Measurements from ENCODE around the gene CLSTN2. TPM values are rescaled to one million over a fixed set of nuclear protein-coding genes. Genes with fewer than 3 reads are reported as not detected.

CLSTN2 gene
- total and polyA plus RNA-seq, 2 of the 4 experiments (the other 2 are of a cell fraction) = under 0.01 to 0.07 TPM

GRCh38 chr3:140461250-140461649, 526.3 kb downstream of the CLSTN2 start:
- no peak overlapping the region for H3K27ac ChIP-seq (ENCODE audit: insufficient read depth, low read length)
- no peak overlapping the region for H3K14ac ChIP-seq (replicated peaks; ENCODE audit: low read depth, low read length)
- no peak overlapping the region for H2BK15ac ChIP-seq (ENCODE audit: low read depth, low read length)
- no peaks in the 10 kb centered on the region for H3K9me3 ChIP-seq (ENCODE audit: control insufficient read depth, insufficient read depth, low read length)
- H3K23ac ChIP-seq (ENCODE audit: low read depth, low read length) = no peak overlapping the region
- H3K79me1 ChIP-seq (ENCODE audit: low read depth in 1 of 2, low read length in 2 of 2) = no peaks in the 10 kb centered on the region
- H3K18ac ChIP-seq (ENCODE audit: low read depth, low read length) = no peak overlapping the region
- no peaks in the 10 kb centered on the region for H4K20me1 ChIP-seq (ENCODE audit: insufficient read depth, low read length)
- no peak overlapping the region for H2BK5ac ChIP-seq (ENCODE audit: low read depth, low read length, poor library complexity, severe bottlenecking)
- no TSS peak for BruUV-seq (replicated peaks)
- no peak overlapping the region for H3K4ac ChIP-seq (ENCODE audit: low read depth, low read length)
- no peak for TF ChIP-seq NFE2L2 (IDR thresholded peaks at IDR 0.05; ENCODE audit: low read depth, low read length)
- no peak for TF ChIP-seq SMC3 (IDR thresholded peaks at IDR 0.05; ENCODE audit: low read depth, low read length)
- TF ChIP-seq CEBPB (IDR thresholded peaks at IDR 0.05; ENCODE audit: low read depth, low read length) = no peak
- no peak for TF ChIP-seq MAFK (IDR thresholded peaks at IDR 0.05; ENCODE audit: low read depth, low read length)
- no peak for TF ChIP-seq USF2 (IDR thresholded peaks at IDR 0.05; ENCODE audit: low read depth, low read length)
- TF ChIP-seq RFX5 (IDR thresholded peaks at IDR 0.05; ENCODE audit: low read depth, low read length) = no peak
- no peak for TF ChIP-seq CHD1 (IDR thresholded peaks at IDR 0.05; ENCODE audit: low read depth, low read length)
- no peak for TF ChIP-seq POLR2A (IDR thresholded peaks at IDR 0.05; ENCODE audit: low read depth, low read length)
- no peak overlapping the region for H4K8ac ChIP-seq (ENCODE audit: low read depth in 2 of 2, low read length in 2 of 2)
- H4K5ac ChIP-seq (ENCODE audit: low read depth, low read length) = no peak overlapping the region
- ChIA-PET CTCF (no interaction called here), POLR2A (ENCODE audit: unreplicated experiment) (no interaction called here)
- no peak overlapping the region for H3K4me3 ChIP-seq (ENCODE audit: insufficient read depth, low read depth, low read length)
- no peak overlapping the region for H2AFZ ChIP-seq (replicated peaks; ENCODE audit: low read length, poor library complexity)
- no peaks in the 10 kb centered on the region for H3K27me3 ChIP-seq (ENCODE audit: control insufficient read depth, insufficient read depth, low read length)
- intact Hi-C loops (cut with micrococcal nuclease) = no loop called here
- no peak for DNase-seq
- WGBS, 2 experiments (ENCODE audit: extremely low coverage in 2 of 2, insufficient read length in 1 of 2) = no CpG with 5 or more reads among the region's 3 CpGs
- no peak for ATAC-seq (ENCODE audit: low read depth)
- no peak overlapping the region for H2BK120ac ChIP-seq (ENCODE audit: low read depth, low read length)
- no peak overlapping the region for H4K91ac ChIP-seq (ENCODE audit: insufficient read depth, low read depth, low read length)
- no peaks in the 10 kb centered on the region for H3K4me1 ChIP-seq (ENCODE audit: control insufficient read depth, insufficient read depth, low read length)
- H3K9me1 ChIP-seq (ENCODE audit: insufficient read depth, low read length) = no peaks in the 10 kb centered on the region
- no peak overlapping the region for H3K9ac ChIP-seq (ENCODE audit: low read depth, low read length)
- H3K36me3 ChIP-seq (ENCODE audit: control insufficient read depth, insufficient read depth, low read length) = no peaks in the 10 kb centered on the region
- no peak overlapping the region for H2BK20ac ChIP-seq (ENCODE audit: low read depth, low read length)
- dilution Hi-C loops (cut with HindIII; ENCODE audit: low sequenced_read_pairs, unreplicated experiment) = no loop called here
- no peak overlapping the region for H3K56ac ChIP-seq (ENCODE audit: extremely low read depth, insufficient read depth, low read length)
- in situ Hi-C loops (cut with MboI; ENCODE audit: low sequenced_read_pairs) = no loop called here
- no peak overlapping the region for H2AK9ac ChIP-seq (replicated peaks; ENCODE audit: low read depth, low read length, poor library complexity)
- no peak overlapping the region for H2AK5ac ChIP-seq (ENCODE audit: low read depth, low read length)
- H3K4me2 ChIP-seq (ENCODE audit: low read depth, low read length) = no peak overlapping the region

Data from IMR-90 (cell line).